DOHH2 (cell line): ENCODE data around the gene EPHA3.

Experiments used
- EZH2phosphoT487 ChIP-seq: fragments of 200-600 bp; sonication (generic); IDR thresholded peaks from 2 replicates; pipeline ENCODE4 v1.6.1; 2017; ENCODE audit warnings: borderline replicate concordance, mild to moderate bottlenecking, antibody characterized with exemption, low read length, moderate library complexity, mixed read lengths
- TF ChIP-seq, protein P1 (sequence below): fragments of 200-600 bp; sonication (generic); IDR thresholded peaks from one replicate; pipeline ENCODE4 v1.5.1; 2014; ENCODE audit warnings: antibody characterized with exemption, mild to moderate bottlenecking, low read depth, low read length; ENCODE audit not compliant: poor library complexity, severe bottlenecking

DNA sequence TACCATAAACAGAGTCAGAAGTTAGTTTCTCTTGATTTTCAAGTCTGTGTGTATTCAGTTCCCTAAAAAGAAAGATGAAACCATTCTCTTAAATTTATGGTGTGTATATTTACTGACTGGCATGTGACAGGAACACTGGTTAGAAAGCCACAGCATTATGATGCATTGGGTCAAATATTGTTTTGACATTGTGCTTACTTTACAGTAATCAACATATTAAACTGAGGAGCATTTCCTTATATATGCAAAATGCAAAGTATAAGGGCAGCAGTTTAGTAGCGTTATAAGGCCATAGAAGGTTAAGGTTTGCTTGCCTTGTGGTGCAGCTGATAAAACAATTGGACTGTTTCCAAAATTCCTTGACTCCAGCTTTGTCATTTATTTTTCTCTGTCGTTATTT lies 72.9 kb downstream of the EPHA3 start:
- TF ChIP-seq, protein P1, sequence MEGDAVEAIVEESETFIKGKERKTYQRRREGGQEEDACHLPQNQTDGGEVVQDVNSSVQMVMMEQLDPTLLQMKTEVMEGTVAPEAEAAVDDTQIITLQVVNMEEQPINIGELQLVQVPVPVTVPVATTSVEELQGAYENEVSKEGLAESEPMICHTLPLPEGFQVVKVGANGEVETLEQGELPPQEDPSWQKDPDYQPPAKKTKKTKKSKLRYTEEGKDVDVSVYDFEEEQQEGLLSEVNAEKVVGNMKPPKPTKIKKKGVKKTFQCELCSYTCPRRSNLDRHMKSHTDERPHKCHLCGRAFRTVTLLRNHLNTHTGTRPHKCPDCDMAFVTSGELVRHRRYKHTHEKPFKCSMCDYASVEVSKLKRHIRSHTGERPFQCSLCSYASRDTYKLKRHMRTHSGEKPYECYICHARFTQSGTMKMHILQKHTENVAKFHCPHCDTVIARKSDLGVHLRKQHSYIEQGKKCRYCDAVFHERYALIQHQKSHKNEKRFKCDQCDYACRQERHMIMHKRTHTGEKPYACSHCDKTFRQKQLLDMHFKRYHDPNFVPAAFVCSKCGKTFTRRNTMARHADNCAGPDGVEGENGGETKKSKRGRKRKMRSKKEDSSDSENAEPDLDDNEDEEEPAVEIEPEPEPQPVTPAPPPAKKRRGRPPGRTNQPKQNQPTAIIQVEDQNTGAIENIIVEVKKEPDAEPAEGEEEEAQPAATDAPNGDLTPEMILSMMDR, result no peak
- no peak for TF ChIP-seq EZH2phosphoT487
